IMR-90 (cell line): Measurements from ENCODE around the gene BTG2. TPM values are rescaled to one million over a fixed set of nuclear protein-coding genes. Genes with fewer than 3 reads are reported as not detected.

Experiments used
- ATAC-seq: fragments of 200-7000 bp; cut with Tn5 transposase; 2 replicates; pipeline ENCODE4 v1.9.1; 2020; ENCODE audit warnings: low read depth, mild to moderate bottlenecking, moderate library complexity
- BruUV-seq: library from RNA; stranded (reverse); fragments of 400-500 nt; replicated peaks from 2 replicates; lab custom pipeline; 2021; lab: Mats Ljungman, UMichigan
- CTCF ChIA-PET: fragments of 300-600 bp; formaldehyde crosslinking; extraction: SDS; loops from one replicate; lab custom pipeline; 2021; ENCODE audit warnings: antibody characterized with exemption; lab: Yijun Ruan, JAX
- POLR2A ChIA-PET: fragments of 300-600 bp; sonication (Branson Sonifier 250); formaldehyde crosslinking; loops from one replicate; lab custom pipeline; 2022; ENCODE audit warnings: antibody characterized with exemption; ENCODE audit not compliant: unreplicated experiment; lab: Charles Lee
- DNase-seq: peaks from one replicate; pipeline ENCODE4 v3.0.0; 2013
- H2AFZ ChIP-seq: replicated peaks from 2 replicates; pipeline ENCODE3; 2013; ENCODE audit warnings: low read length, mild to moderate bottlenecking; ENCODE audit not compliant: poor library complexity
- H2AK5ac ChIP-seq: 2 replicates; pipeline ENCODE4 v1.6.1; 2013; ENCODE audit warnings: low read depth, low read length, inconsistent platforms
- H2AK9ac ChIP-seq: replicated peaks from 2 replicates; pipeline ENCODE3; 2013; ENCODE audit warnings: mild to moderate bottlenecking, low read depth, low read length, moderate library complexity; ENCODE audit not compliant: poor library complexity
- H2BK120ac ChIP-seq: 2 replicates; pipeline ENCODE4 v1.6.1; 2013; ENCODE audit warnings: low read depth, low read length, inconsistent platforms
- H2BK15ac ChIP-seq: 3 replicates; pipeline ENCODE4 v1.6.1; 2013; ENCODE audit warnings: low read depth, low read length, inconsistent platforms
- H2BK20ac ChIP-seq: 2 replicates; pipeline ENCODE4 v1.6.1; 2013; ENCODE audit warnings: low read depth, mild to moderate bottlenecking, inconsistent platforms, low read length, moderate library complexity
- H2BK5ac ChIP-seq: 2 replicates; pipeline ENCODE4 v1.6.1; 2013; ENCODE audit warnings: mild to moderate bottlenecking, low read depth, low read length, inconsistent platforms; ENCODE audit not compliant: poor library complexity, severe bottlenecking
- H3K14ac ChIP-seq: replicated peaks from 2 replicates; pipeline ENCODE4 v1.6.1; 2013; ENCODE audit warnings: low read depth, low read length, inconsistent platforms
- H3K18ac ChIP-seq: 2 replicates; pipeline ENCODE4 v1.6.1; 2013; ENCODE audit warnings: low read depth, low read length, control low read depth
- H3K23ac ChIP-seq: 2 replicates; pipeline ENCODE4 v1.6.1; 2013; ENCODE audit warnings: low read depth, low read length, inconsistent platforms
- H3K27ac ChIP-seq: 2 replicates; pipeline ENCODE4 v1.5.1; 2013; ENCODE audit warnings: mild to moderate bottlenecking, control low read depth, low read length; ENCODE audit not compliant: insufficient read depth
- H3K27me3 ChIP-seq: 2 replicates; pipeline ENCODE4 v1.6.1; 2013; ENCODE audit warnings: low read length; ENCODE audit not compliant: control insufficient read depth, insufficient read depth
- H3K36me3 ChIP-seq: 2 replicates; pipeline ENCODE4 v1.6.1; 2013; ENCODE audit warnings: low read length, mixed read lengths; ENCODE audit not compliant: control insufficient read depth, insufficient read depth
- H3K4ac ChIP-seq: 2 replicates; pipeline ENCODE4 v1.6.1; 2013; ENCODE audit warnings: low read depth, low read length, inconsistent platforms
- H3K4me1 ChIP-seq: 2 replicates; pipeline ENCODE4 v1.6.1; 2013; ENCODE audit warnings: low read length, mixed read lengths; ENCODE audit not compliant: control insufficient read depth, insufficient read depth
- H3K4me2 ChIP-seq: 2 replicates; pipeline ENCODE4 v1.6.1; 2013; ENCODE audit warnings: low read depth, mild to moderate bottlenecking, control low read depth, low read length, moderate library complexity
- H3K4me3 ChIP-seq: 2 replicates; pipeline ENCODE4 v1.5.1; 2013; ENCODE audit warnings: low read depth, mild to moderate bottlenecking, control low read depth, low read length, moderate library complexity; ENCODE audit not compliant: insufficient read depth
- H3K56ac ChIP-seq: 2 replicates; pipeline ENCODE4 v1.6.1; 2013; ENCODE audit warnings: low read length, inconsistent platforms; ENCODE audit not compliant: insufficient read depth; ENCODE audit errors: extremely low read depth
- H3K79me1 ChIP-seq, 2 experiments: 2 replicates each; pipeline ENCODE4 v1.6.1; 2013; ENCODE audit warnings: low read length in 2 of 2, inconsistent platforms in 1 of 2, low read depth in 1 of 2
- H3K9ac ChIP-seq: 2 replicates; pipeline ENCODE4 v1.6.1; 2013; ENCODE audit warnings: low read depth, low read length, control low read depth
- H3K9me1 ChIP-seq: 2 replicates; pipeline ENCODE4 v1.6.1; 2013; ENCODE audit warnings: low read length, inconsistent platforms; ENCODE audit not compliant: insufficient read depth
- H3K9me3 ChIP-seq: 2 replicates; pipeline ENCODE4 v1.6.1; 2013; ENCODE audit warnings: low read length; ENCODE audit not compliant: control insufficient read depth, insufficient read depth
- H4K20me1 ChIP-seq: 2 replicates; pipeline ENCODE4 v1.6.1; 2013; ENCODE audit warnings: low read length, inconsistent platforms; ENCODE audit not compliant: insufficient read depth
- H4K5ac ChIP-seq: 2 replicates; pipeline ENCODE4 v1.6.1; 2013; ENCODE audit warnings: mild to moderate bottlenecking, low read depth, low read length, control low read depth
- H4K8ac ChIP-seq, 2 experiments: 2 replicates each; pipeline ENCODE4 v1.6.1; 2013; ENCODE audit warnings: low read depth in 2 of 2, low read length in 2 of 2, control low read depth in 1 of 2, inconsistent platforms in 1 of 2
- H4K91ac ChIP-seq: 2 replicates; pipeline ENCODE4 v1.6.1; 2013; ENCODE audit warnings: low read depth, low read length, inconsistent platforms; ENCODE audit not compliant: insufficient read depth
- BHLHE40 ChIP-seq: fragments of 150-350 bp; IDR thresholded peaks from 2 replicates; pipeline ENCODE4 v1.6.1; 2016; ENCODE audit warnings: mild to moderate bottlenecking, low read depth, low read length
- CEBPB ChIP-seq: IDR thresholded peaks from 2 replicates; pipeline ENCODE4 v1.6.1; 2012; ENCODE audit warnings: low read depth, low read length, improper control_type of control experiment
- CHD1 ChIP-seq: IDR thresholded peaks from 2 replicates; pipeline ENCODE4 v1.6.1; 2012; ENCODE audit warnings: low read depth, low read length, improper control_type of control experiment
- CTCF ChIP-seq: conservative IDR thresholded peaks from 2 replicates; pipeline ENCODE4 v1.5.1; 2012; ENCODE audit warnings: mild to moderate bottlenecking, low read depth, low read length, improper control_type of control experiment
- FOS ChIP-seq: fragments of 150-350 bp; IDR thresholded peaks from 2 replicates; pipeline ENCODE4 v1.6.1; 2016; ENCODE audit warnings: low read depth, low read length
- MAFK ChIP-seq: IDR thresholded peaks from 2 replicates; pipeline ENCODE4 v1.6.1; 2012; ENCODE audit warnings: low read depth, low read length, improper control_type of control experiment
- MAZ ChIP-seq: IDR thresholded peaks from 2 replicates; pipeline ENCODE4 v1.6.1; 2012; ENCODE audit warnings: low read depth, mild to moderate bottlenecking, low read length, improper control_type of control experiment, moderate library complexity, borderline replicate concordance
- MXI1 ChIP-seq: IDR thresholded peaks from 2 replicates; pipeline ENCODE4 v1.6.1; 2012; ENCODE audit warnings: low read depth, mild to moderate bottlenecking, low read length, moderate library complexity, borderline replicate concordance
- NFE2L2 ChIP-seq: fragments of 150-350 bp; IDR thresholded peaks from 2 replicates; pipeline ENCODE4 v1.6.1; 2016; ENCODE audit warnings: low read depth, mild to moderate bottlenecking, low read length
- POLR2A ChIP-seq: IDR thresholded peaks from 2 replicates; pipeline ENCODE4 v1.6.1; 2012; ENCODE audit warnings: mild to moderate bottlenecking, low read depth, low read length
- RAD21 ChIP-seq: IDR thresholded peaks from 2 replicates; pipeline ENCODE4 v1.6.1; 2012; ENCODE audit warnings: low read length, improper control_type of control experiment
- RCOR1 ChIP-seq: IDR thresholded peaks from 2 replicates; pipeline ENCODE4 v1.6.1; 2012; ENCODE audit warnings: mild to moderate bottlenecking, low read length, improper control_type of control experiment; ENCODE audit not compliant: insufficient replicate concordance
- RFX5 ChIP-seq: IDR thresholded peaks from 2 replicates; pipeline ENCODE4 v1.8.0; 2012; ENCODE audit warnings: low read depth, mild to moderate bottlenecking, low read length, moderate library complexity
- SMC3 ChIP-seq: fragments of 150-350 bp; IDR thresholded peaks from 2 replicates; pipeline ENCODE4 v1.6.1; 2016; ENCODE audit warnings: low read depth, mild to moderate bottlenecking, antibody characterized with exemption, low read length, moderate library complexity
- WGBS, 2 experiments: methylation state at CpG; one replicate each; pipeline versions ENCODE4 v1.1.5 to v1.1.7; 2013; ENCODE audit warnings: missing lambda C conversion rate in 2 of 2; ENCODE audit not compliant: insufficient read length in 1 of 2; ENCODE audit errors: extremely low coverage in 2 of 2; 5-methylcytosine and 5-hydroxymethylcytosine counted together
- dilution Hi-C: fragments of 300-500 bp; cut with HindIII; formaldehyde crosslinking; loops from one replicate; pipeline ENCODE4 v1.14.3; 2018; ENCODE audit warnings: low sequenced_read_pairs; ENCODE audit not compliant: unreplicated experiment
- in situ Hi-C: fragments of 300-500 bp; cut with MboI; formaldehyde crosslinking; loops from 3 replicates; pipeline ENCODE4 v1.14.3; 2019; ENCODE audit warnings: low sequenced_read_pairs, inconsistent platforms, mixed read lengths
- intact Hi-C: fragments of 100-400 bp; cut with micrococcal nuclease; formaldehyde crosslinking; loops from 2 replicates; pipeline ENCODE4 v1.10.0; 2022
- polyA plus RNA-seq, 3 experiments: library from polyadenylated mRNA; depleted of rRNA; stranded (reverse); fragments of >200 nt; gene quantifications; 2 replicates each; pipeline ENCODE4 v1.2.3, GENCODE V29; 2012; ENCODE audit warnings: low replicate concordance in 1 of 3
- total RNA-seq: library from RNA; depleted of rRNA; stranded (reverse); fragments of >200 nt; gene quantifications from 2 replicates; pipeline ENCODE4 v1.2.3, GENCODE V29; 2012
- TF ChIP-seq, protein P1 (sequence below): fragments of 150-350 bp; IDR thresholded peaks from 2 replicates; pipeline ENCODE4 v1.6.1; 2016; ENCODE audit warnings: low read depth, mild to moderate bottlenecking, low read length, moderate library complexity, borderline replicate concordance
- TF ChIP-seq, protein P2 (sequence below): fragments of 150-350 bp; IDR thresholded peaks from 2 replicates; pipeline ENCODE4 v1.6.1; 2017; ENCODE audit warnings: mild to moderate bottlenecking, antibody characterized with exemption, low read length, low read depth

Gene BTG2
- total and polyA plus RNA-seq, 2 of the 4 experiments (the other 2 are of a cell fraction): 8.4 to 18.8 TPM

GRCh38 chr1:203299169-203299568 lies 6.2 kb upstream of the BTG2 start:
- Histone ChIP-seq H4K5ac (no peak overlapping the region), H3K27ac (no peak overlapping the region), H4K20me1 (no peaks in the 10 kb centered on the region), H3K9ac (no peak overlapping the region), H3K79me1 (no peaks in the 10 kb centered on the region), H2AK5ac (no peak overlapping the region), H2BK120ac (no peak overlapping the region), H3K14ac (no peak overlapping the region), H2AK9ac (no peak overlapping the region), H3K4me2 (no peak overlapping the region), H2BK15ac (no peak overlapping the region), H3K4me3 (no peak overlapping the region), H2AFZ (no peak overlapping the region), H4K91ac (no peak overlapping the region), H2BK20ac (no peak overlapping the region), H3K9me1 (no peaks in the 10 kb centered on the region), H3K36me3 (no peaks in the 10 kb centered on the region), H3K9me3 (no peaks in the 10 kb centered on the region), H3K4ac (no peak overlapping the region), H3K23ac (no peak overlapping the region), H2BK5ac (no peak overlapping the region), H3K27me3 (peaks cover 49% of the 10 kb centered on the region), H3K56ac (no peak overlapping the region), H3K4me1 (peaks cover 2% of the 10 kb centered on the region; the same call in 1 of the 2 replicates), H4K8ac (no peak overlapping the region), H3K18ac (no peak overlapping the region)
- TF ChIP-seq CTCF (no peak), MXI1 (no peak), RAD21 (no peak), NFE2L2 (no peak), BHLHE40 (no peak), MAZ (no peak), SMC3 (no peak), FOS (no peak), CEBPB (no peak), RFX5 (no peak), CHD1 (no peak), MAFK (no peak), RCOR1 (no peak), POLR2A (no peak)
- TF ChIP-seq, protein P1, sequence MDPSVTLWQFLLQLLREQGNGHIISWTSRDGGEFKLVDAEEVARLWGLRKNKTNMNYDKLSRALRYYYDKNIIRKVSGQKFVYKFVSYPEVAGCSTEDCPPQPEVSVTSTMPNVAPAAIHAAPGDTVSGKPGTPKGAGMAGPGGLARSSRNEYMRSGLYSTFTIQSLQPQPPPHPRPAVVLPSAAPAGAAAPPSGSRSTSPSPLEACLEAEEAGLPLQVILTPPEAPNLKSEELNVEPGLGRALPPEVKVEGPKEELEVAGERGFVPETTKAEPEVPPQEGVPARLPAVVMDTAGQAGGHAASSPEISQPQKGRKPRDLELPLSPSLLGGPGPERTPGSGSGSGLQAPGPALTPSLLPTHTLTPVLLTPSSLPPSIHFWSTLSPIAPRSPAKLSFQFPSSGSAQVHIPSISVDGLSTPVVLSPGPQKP: no peak
- TF ChIP-seq, protein P2, sequence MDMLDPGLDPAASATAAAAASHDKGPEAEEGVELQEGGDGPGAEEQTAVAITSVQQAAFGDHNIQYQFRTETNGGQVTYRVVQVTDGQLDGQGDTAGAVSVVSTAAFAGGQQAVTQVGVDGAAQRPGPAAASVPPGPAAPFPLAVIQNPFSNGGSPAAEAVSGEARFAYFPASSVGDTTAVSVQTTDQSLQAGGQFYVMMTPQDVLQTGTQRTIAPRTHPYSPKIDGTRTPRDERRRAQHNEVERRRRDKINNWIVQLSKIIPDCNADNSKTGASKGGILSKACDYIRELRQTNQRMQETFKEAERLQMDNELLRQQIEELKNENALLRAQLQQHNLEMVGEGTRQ: no peak
- BruUV-seq: no TSS peak
- intact Hi-C loops: no loop called here
- no CpG with 5 or more reads among the region's 4 CpGs for WGBS, 2 experiments
- POLR2A ChIA-PET: no interaction called here
- DNase-seq (no peak), ATAC-seq (no peak)
- CTCF ChIA-PET: no interaction called here
- dilution Hi-C loops: no loop called here
- in situ Hi-C loops: no loop called here
